ENCODE measurements around the gene RALGPS1.

Gene RALGPS1

GRCh38 chr9:127124792-127125191, 210.2 kb downstream of the RALGPS1 start:
- no peak for DNase-seq

GRCh38 chr9:127126971-127127370, 212.4 kb downstream of the RALGPS1 start:
- DNase-seq: no peak

DNA sequence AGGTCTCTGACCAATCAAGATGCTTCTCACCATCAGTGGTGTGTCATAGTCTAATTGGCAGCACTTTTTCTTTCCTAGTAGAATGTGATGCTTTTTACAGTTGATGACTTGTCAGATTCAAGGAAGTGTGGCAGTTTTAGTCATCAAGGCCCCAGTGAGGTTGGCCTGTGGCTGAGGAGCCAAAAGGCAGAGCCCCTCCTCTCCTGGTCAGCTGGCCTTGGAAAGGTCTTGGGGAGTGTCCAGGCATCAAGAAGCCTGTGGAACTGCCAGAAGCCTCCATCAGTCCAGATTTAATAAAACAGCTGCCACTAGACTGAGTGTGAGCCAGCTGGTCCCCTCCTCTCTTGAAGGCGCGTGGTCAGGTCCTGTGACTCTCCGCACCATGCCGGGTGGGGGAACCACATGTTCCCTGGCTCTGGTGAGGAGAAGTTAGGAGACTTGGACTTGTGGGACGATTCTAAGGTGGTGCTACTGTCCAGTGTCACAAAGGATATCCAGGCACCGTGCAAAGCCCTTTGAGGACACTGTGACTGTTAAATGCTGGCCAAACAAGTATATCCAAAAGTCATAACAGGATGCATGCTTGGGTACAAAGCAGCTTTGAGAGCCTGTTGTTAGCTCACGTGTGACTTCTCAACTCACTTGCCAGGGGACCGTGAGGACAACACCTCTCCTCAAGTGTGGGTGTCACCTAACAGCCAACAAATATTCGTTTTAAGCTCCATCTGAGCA, 213.9 kb downstream of the RALGPS1 start:
- DNase-seq: no peak

- DNase-seq: no peak
Observed at GRCh38 chr9:127129073-127129717, 214.6 kb downstream of the RALGPS1 start.

DNA sequence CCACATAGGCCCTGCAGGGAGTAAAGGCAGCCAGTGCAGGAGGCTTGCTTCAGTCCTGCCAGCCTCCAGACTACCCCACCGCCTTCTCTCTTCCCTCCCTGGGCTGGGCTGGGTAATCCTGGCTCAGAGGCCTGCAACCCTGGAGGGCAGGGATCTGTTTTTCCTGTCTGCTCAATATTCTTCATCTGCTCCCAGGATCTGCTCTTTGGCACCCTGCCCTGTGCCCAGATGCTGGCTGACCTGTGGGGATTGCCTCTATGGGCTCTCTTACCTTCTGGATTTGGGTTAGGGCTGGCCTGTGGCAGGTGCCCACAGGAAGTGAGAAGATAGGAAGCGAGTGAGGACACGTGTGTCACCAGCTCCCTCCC, 215.1 kb downstream of the RALGPS1 start:
- DNase-seq: no peak

DNA sequence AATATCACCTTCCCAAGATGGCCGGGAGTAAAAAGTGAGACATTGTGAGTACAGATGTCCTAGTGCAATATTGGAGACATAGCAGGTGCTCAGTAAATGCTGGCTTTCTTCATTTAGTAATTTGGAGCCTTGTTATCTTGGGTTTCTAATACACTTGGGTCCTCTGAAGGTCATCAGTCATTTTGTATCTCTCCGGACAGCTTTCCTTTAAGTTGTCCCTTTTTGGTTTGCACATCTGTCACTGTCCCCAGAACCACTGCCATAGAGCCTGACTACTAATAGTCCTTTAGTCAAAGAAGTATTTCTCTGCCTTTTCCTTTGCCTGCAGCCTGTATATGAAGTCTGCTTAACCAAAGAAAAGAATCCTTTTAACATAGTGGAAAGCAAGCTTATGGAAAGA, 215.7 kb downstream of the RALGPS1 start:
- DNase-seq: no peak

- no peak for DNase-seq
Observed at GRCh38 chr9:127130661-127131538, 216.3 kb downstream of the RALGPS1 start.

DNA sequence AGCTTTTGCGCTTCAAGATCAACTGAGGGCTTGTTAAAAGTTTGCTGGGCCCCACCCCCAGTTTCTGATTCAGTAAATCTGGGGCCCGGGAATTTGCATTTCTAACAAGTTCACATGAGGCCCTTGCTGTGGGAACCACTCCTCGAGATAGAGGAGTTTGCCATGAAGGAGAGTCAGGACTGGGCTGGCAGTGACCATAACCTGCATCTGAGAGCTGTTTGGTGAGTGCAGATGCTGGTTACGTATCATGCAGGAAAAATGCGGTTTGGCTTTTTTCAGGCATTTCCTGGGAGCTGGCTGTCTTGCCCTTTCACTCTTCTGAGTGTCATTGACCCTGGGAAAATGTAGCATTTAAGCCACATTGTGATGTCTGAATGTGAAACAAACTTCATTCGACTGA, 217.3 kb downstream of the RALGPS1 start:
- DNase-seq: no peak

GRCh38 chr9:127132375-127132774, 217.8 kb downstream of the RALGPS1 start:
- no peak for DNase-seq

DNA sequence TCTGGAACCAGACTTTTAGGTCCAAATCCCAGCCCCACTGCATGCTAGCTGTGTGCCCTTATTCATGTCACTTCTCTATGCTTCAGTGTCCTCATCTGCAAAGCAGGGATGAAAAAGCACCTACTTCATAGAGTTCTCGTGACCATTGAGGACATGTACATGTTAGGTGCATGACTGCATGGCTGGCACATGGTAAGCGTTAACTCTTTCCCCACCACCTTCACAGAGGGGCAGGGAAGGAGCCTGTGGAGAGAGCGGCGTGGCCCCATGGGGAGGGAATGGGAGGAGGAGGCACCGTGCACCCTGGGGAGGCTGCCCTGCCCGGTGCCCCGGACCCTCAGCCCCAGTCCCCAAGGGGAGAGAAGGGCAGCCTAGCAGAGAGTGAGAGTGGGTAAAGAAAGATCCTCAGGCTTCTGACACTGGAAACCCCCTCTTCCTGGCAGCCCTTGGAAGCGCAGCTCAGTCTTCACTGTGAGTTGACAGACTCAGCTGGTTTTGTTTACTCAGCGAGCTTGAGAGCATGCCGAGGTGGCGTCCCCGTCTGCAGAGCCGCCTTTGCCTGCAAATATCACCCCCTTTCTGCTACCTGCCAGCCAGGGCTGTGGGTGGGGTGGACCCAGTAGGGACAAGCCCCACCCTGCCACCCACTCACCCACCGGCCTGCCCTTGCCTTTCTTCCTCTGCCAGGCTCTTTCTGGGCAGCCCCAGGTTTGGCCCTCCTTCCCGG, 218.5 kb downstream of the RALGPS1 start:
- DNase-seq: no peak

DNA sequence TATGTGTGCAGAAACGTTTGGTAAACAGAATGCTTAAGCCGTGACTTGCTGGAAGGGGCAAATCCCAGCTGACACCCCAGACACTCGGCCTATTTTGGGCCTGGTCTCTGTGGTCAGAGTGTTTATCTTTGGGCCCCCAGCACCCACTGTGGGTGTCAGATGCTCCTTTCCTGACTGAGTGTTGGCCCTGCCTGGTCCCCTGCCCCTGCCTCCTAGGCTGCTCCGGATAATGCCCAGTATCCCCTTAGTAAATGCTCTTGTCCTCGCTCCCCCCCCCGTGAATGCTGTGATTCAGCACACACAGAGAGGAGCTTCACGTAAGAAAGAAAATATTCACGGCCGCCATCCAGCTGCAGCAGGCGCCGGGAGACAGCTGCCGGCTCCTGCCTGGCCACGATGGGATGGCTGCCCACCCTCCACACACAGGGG, 219.2 kb downstream of the RALGPS1 start:
- DNase-seq: no peak

- DNase-seq: no peak
Observed at GRCh38 chr9:127135056-127135745, 220.6 kb downstream of the RALGPS1 start.

GRCh38 chr9:127136081-127136879, 221.7 kb downstream of the RALGPS1 start:
- DNase-seq: no peak

- no peak for DNase-seq
Observed at GRCh38 chr9:127136880-127137639, 222.5 kb downstream of the RALGPS1 start.

DNA sequence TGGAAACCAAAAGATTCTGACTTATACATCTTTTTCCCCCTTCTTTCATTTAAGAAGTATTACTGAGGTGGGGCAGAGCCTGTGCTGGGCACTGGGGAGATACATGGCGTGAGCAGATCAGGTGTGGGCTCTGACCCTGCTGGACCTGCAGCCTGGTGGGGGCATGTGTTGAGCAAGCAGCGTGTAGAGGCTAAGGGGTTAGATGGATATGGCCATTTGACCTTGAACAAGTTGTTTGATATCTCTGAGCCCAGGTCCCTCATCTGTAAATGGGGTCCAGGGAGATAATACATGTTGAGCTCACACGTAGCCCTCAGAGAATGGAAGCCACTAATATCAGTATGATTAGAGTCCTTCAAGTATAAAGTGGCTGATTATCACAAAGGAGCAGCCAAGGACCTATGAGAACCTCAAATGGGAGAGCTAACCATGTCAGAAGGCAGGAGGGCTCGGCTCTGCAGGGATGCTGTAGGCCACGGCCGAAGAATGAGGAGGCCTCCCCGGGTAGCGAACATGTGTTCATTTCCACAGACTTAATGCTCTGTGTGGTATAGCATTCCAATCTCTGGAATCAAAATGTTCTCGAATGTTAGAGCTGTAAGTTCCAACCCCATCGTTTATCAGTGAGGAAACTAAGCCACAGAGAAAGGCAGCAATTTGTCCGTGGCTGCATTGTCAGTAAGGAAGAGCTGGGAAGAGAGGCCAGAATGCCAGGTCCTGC, 223.2 kb downstream of the RALGPS1 start:
- no peak for DNase-seq

DNA sequence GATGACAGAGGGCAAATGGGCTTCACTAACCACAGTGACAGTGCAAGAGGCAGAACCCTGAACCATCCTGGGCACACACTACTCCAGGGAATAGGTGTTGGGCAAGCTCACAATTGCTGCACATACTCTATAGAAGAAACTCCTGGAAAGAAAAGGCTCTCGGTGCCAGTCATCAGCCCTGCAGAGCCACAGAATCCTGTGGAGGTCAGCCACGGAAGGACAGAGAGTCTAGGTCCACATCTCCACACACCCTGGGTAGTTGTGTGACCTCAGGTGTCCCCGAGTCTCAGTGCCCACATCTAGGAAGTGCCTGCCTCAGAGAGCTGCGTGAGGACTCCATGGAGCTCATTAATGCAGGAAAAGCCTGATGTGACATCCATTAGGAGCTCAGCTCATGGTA, 223.9 kb downstream of the RALGPS1 start:
- no peak for DNase-seq

GRCh38 chr9:127139071-127139731, 224.6 kb downstream of the RALGPS1 start:
- DNase-seq: no peak

- DNase-seq: no peak
Observed at GRCh38 chr9:127139775-127140174, 225.2 kb downstream of the RALGPS1 start.

DNA sequence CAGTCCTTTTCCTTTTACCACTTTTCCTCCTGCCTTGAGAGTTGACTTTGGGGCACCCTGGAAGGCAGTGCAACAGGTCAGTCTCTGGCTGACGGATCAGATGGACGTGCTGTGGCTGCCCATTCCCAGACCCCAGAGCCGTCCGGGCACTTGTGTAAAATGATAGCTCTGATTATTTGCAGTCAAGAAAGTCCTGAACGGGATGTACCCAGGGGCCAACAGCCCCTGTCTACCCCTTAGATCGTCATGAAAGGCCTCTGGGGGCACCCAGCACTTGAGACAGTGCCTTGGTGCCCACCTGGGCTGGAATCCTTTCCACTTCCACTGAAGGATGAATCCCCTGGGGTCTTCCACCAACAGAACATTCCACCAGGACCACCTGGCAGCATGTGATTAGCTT, 225.6 kb downstream of the RALGPS1 start:
- DNase-seq: no peak

Data from central memory CD4-positive, alpha-beta T cell (primary cell).